HepG2 (cell line): ENCODE measurements around the gene RNF14. TPM values are rescaled to one million over a fixed set of nuclear protein-coding genes. Genes with fewer than 3 reads are reported as not detected.

Source experiments
- ATAC-seq: fragments of 200-7000 bp; cut with Tn5 transposase; 3 replicates; pipeline ENCODE4 v1.9.1; 2020; ENCODE audit warnings: mild to moderate bottlenecking, moderate library complexity
- BruUV-seq: library from RNA; stranded (reverse); fragments of 400-500 nt; replicated peaks from 2 replicates; lab custom pipeline; 2021; lab: Mats Ljungman, UMichigan
- CTCF ChIA-PET: fragments of 300-600 bp; formaldehyde crosslinking; extraction: SDS; loops from one replicate; lab custom pipeline; 2021; ENCODE audit warnings: low total read pairs, inconsistent platforms, low intra/inter-chr PET ratio; lab: Yijun Ruan, JAX
- POLR2A ChIA-PET: fragments of 350-600 bp; sonication (Branson Sonifier 250); formaldehyde crosslinking; loops from one replicate; lab custom pipeline; 2020; ENCODE audit warnings: antibody characterized with exemption, inconsistent platforms; lab: Yijun Ruan, JAX
- DNase-seq: peaks from one replicate; pipeline ENCODE4 v3.0.0-alpha.2; 2015; ENCODE audit warnings: low spot score
- FAIRE-seq: peaks from 3 replicates; lab custom pipeline; 2011; peaks lifted over from hg19 to GRCh38; lab: Jason Lieb, UNC
- H2AFZ ChIP-seq: one replicate; pipeline ENCODE4 v1.6.1; 2011; ENCODE audit warnings: low read length, inconsistent platforms
- H3K27ac ChIP-seq: fragments of 300-600 bp; 3 replicates; pipeline ENCODE4 v1.8.0; 2011; ENCODE audit warnings: mixed run types, mild to moderate bottlenecking, mixed read lengths, low read length, inconsistent platforms; ENCODE audit not compliant: insufficient read depth; ENCODE audit errors: extremely low read length
- H3K27me3 ChIP-seq, 2 experiments: fragments of 200-600 bp in 1 of 2; 2 replicates in 1 of 2; 3 replicates in 1 of 2; pipeline versions ENCODE4 v1.6.0 to v1.8.0; 2011; ENCODE audit warnings: low read length in 2 of 2, mild to moderate bottlenecking in 2 of 2, moderate library complexity in 2 of 2, inconsistent platforms in 1 of 2; ENCODE audit not compliant: insufficient read depth in 2 of 2, control insufficient read depth in 1 of 2
- H3K36me3 ChIP-seq, 2 experiments: fragments of 200-600 bp in 1 of 2; replicated peaks in 1 of 2; 2 replicates in 1 of 2; 3 replicates in 1 of 2; pipeline versions ENCODE4 v1.5.1 to v1.8.0; 2011; ENCODE audit warnings: low read length in 2 of 2, inconsistent platforms in 1 of 2; ENCODE audit not compliant: insufficient read depth in 2 of 2, control insufficient read depth in 1 of 2
- H3K4me1 ChIP-seq: 2 replicates; pipeline ENCODE4 v1.5.1; 2012; ENCODE audit warnings: low read length, inconsistent platforms; ENCODE audit not compliant: insufficient read depth
- H3K4me2 ChIP-seq: 2 replicates; pipeline ENCODE4 v1.6.0; 2011; ENCODE audit warnings: low read depth, low read length, inconsistent platforms
- H3K4me3 ChIP-seq, 3 experiments: fragments of 200-600 bp in 1 of 3; sonication (generic), shearing (Covaris generic) in 1 of 3; replicated peaks in 1 of 3; 2 replicates each; pipeline ENCODE4 v1.5.1; 2011 to 2016; ENCODE audit warnings: low read length in 3 of 3, inconsistent platforms in 2 of 3, low read depth in 2 of 3, mild to moderate bottlenecking in 2 of 3, control low read depth in 1 of 3, mixed read lengths in 1 of 3; ENCODE audit not compliant: insufficient read depth in 1 of 3
- H3K79me2 ChIP-seq: one replicate; pipeline ENCODE4 v1.6.1; 2011; ENCODE audit warnings: low read length, inconsistent platforms; ENCODE audit not compliant: insufficient read depth
- H3K9ac ChIP-seq: 2 replicates; pipeline ENCODE4 v1.6.0; 2011; ENCODE audit warnings: mild to moderate bottlenecking, low read depth, low read length, inconsistent platforms; ENCODE audit not compliant: insufficient read depth
- H3K9me3 ChIP-seq: 2 replicates; pipeline ENCODE4 v1.5.1; 2012; ENCODE audit warnings: mild to moderate bottlenecking, low read length
- H4K20me1 ChIP-seq: 2 replicates; pipeline ENCODE4 v1.6.0; 2011; ENCODE audit warnings: inconsistent platforms, mild to moderate bottlenecking, low read length, moderate library complexity; ENCODE audit not compliant: insufficient read depth
- KLF13 ChIP-seq: sonication (generic); formaldehyde crosslinking; IDR thresholded peaks from 2 replicates; pipeline ENCODE4 v1.4.0; 2020; ENCODE audit warnings: mild to moderate bottlenecking, missing genetic modification reagents
- REXO4 ChIP-seq: sonication (generic); formaldehyde crosslinking; IDR thresholded peaks from 2 replicates; pipeline ENCODE4 v1.8.0; 2022; ENCODE audit warnings: missing genetic modification reagents, mild to moderate bottlenecking, borderline replicate concordance
- ZC3H13 ChIP-seq: sonication (generic); formaldehyde crosslinking; IDR thresholded peaks from 2 replicates; pipeline ENCODE4 v1.8.1; 2023; ENCODE audit warnings: mild to moderate bottlenecking, missing genetic modification reagents, moderate library complexity
- ZNF747 ChIP-seq: sonication (generic); formaldehyde crosslinking; IDR thresholded peaks from 2 replicates; pipeline ENCODE4 v1.8.1; 2023; ENCODE audit warnings: missing genetic modification reagents, mild to moderate bottlenecking, borderline replicate concordance
- ZNF782 ChIP-seq: sonication (generic); formaldehyde crosslinking; IDR thresholded peaks from 2 replicates; pipeline ENCODE4 v1.4.0; 2020; ENCODE audit warnings: missing genetic modification reagents, mild to moderate bottlenecking, borderline replicate concordance
- ZNF841 ChIP-seq: sonication (generic); formaldehyde crosslinking; IDR thresholded peaks from 2 replicates; pipeline ENCODE4 v1.8.1; 2023; ENCODE audit warnings: missing genetic modification reagents, borderline replicate concordance
- WGBS: methylation state at CpG from one replicate; pipeline ENCODE4 v1.1.6; 2017; ENCODE audit warnings: low lambda C conversion rate; 5-methylcytosine and 5-hydroxymethylcytosine counted together
- in situ Hi-C: cut with HindIII; loops from 2 replicates; pipeline ENCODE4 v1.10.0; 2017; ENCODE audit warnings: low pct_unique_long_range_greater_than_20kb; ENCODE audit not compliant: extremely low pct_ligation_motif_present
- intact Hi-C: fragments of 100-400 bp; cut with micrococcal nuclease; formaldehyde crosslinking; loops from one replicate; pipeline ENCODE4 v1.10.0; 2022; ENCODE audit not compliant: unreplicated experiment
- polyA plus RNA-seq, 8 experiments: library from polyadenylated mRNA; depleted of rRNA in 3 of 8; stranded (reverse) in 7 of 8; unstranded in 1 of 8; fragments of >200 nt; fragmentation: Illumina TruSeq in 4 of 8; extraction: Trizol in 4 of 8; gene quantifications; 2 replicates each; pipeline versions ENCODE4 v1.2.1 to v1.2.3, GENCODE V29; 2011 to 2016; ENCODE audit warnings: low read depth in 4 of 8, missing spikeins in 1 of 8, mixed read lengths in 1 of 8; ENCODE audit not compliant: insufficient read depth in 1 of 8
- total RNA-seq, 5 experiments: library from RNA; depleted of rRNA; stranded (reverse); fragments of >200 nt; fragmentation: Illumina TruSeq; extraction: Trizol; gene quantifications; 2 replicates each; pipeline ENCODE4 v1.2.3, GENCODE V29; 2016; ENCODE audit warnings: low read depth in 1 of 5
- TF ChIP-seq, protein P1 (sequence below): sonication (generic); formaldehyde crosslinking; IDR thresholded peaks from 2 replicates; pipeline ENCODE4 v1.4.0; 2020; ENCODE audit warnings: missing genetic modification reagents

Gene RNF14
- total and polyA plus RNA-seq, 2 of the 13 experiments (the other 11 are each of a cell fraction or from before 2014, with no cell fraction given), result 11.3 to 28.1 TPM

DNA sequence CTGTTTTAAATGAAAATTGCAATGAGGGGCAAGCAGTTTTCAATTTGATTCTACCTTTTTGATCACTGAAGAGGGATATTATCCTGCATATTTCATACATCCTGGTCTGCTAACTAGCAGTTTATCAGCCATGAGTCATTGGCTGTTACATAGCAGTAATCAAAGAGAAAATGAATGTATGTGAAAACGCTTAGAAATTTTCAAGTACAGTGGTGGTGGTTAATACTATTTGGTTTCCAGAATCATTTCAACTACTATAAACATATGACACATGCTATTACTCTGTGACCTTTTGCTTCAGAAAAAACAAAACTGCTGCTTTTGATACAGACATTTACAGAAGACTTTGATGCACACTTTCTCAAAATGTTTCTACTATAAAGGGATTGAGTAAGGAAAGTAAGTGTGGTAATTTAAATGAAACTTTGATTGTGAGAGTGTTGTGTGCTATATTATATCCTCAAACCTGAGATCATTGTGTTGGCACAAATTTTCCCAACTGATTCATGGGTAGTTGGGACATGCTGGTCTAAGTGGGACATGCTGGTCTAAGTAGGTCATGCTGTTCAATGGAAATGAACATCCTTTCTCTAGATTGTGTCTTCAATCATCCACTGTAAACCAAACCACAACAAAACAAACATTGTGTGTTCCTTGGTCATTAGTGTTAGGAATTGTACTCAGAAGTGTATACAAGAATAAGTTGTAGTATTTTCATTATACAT is 5.1 kb downstream of the RNF14 start:
- H3K79me2 ChIP-seq, result peaks cover 4% of the 10 kb centered on the region
- intact Hi-C loops, result no loop called here
- BruUV-seq, result no TSS peak
- POLR2A ChIA-PET, result no interaction called here
- ATAC-seq (no peak), DNase-seq (no peak), FAIRE-seq (no peak)
- no peak overlapping the region for H2AFZ ChIP-seq
- no peaks in the 10 kb centered on the region for H3K9me3 ChIP-seq
- H3K27me3 ChIP-seq, result no peaks in the 10 kb centered on the region; a peak in 1 of 5 replicates
- H3K9ac ChIP-seq, result no peak overlapping the region
- H3K4me2 ChIP-seq, result no peak overlapping the region
- in situ Hi-C loops, result no loop called here
- peaks cover 23% of the 10 kb centered on the region for H3K4me1 ChIP-seq
- H4K20me1 ChIP-seq, result no peaks in the 10 kb centered on the region
- H3K4me3 ChIP-seq, result no peak overlapping the region
- CTCF ChIA-PET, result no interaction called here
- WGBS, result 94% methylated on average over 1 of the region's 1 CpG
- H3K36me3 ChIP-seq, result peaks cover 4 to 21% of the 10 kb centered on the region in 2 experiments; a peak in 3 of 5 replicates
- H3K27ac ChIP-seq, result no peak overlapping the region
- no peak for TF ChIP-seq ZNF841 (CRISPR knock-in tag)
- TF ChIP-seq KLF13, result no peak
- TF ChIP-seq REXO4 (CRISPR knock-in tag), result no peak
- TF ChIP-seq, protein P1, sequence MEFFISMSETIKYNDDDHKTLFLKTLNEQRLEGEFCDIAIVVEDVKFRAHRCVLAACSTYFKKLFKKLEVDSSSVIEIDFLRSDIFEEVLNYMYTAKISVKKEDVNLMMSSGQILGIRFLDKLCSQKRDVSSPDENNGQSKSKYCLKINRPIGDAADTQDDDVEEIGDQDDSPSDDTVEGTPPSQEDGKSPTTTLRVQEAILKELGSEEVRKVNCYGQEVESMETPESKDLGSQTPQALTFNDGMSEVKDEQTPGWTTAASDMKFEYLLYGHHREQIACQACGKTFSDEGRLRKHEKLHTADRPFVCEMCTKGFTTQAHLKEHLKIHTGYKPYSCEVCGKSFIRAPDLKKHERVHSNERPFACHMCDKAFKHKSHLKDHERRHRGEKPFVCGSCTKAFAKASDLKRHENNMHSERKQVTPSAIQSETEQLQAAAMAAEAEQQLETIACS (CRISPR knock-in tag), result no peak
- no peak for TF ChIP-seq ZC3H13 (CRISPR knock-in tag)
- no peak for TF ChIP-seq ZNF747 (CRISPR knock-in tag)
- no peak for TF ChIP-seq ZNF782
